ENCODE measurements around the gene SH3D19. TPM values are rescaled to one million over a fixed set of nuclear protein-coding genes. Genes with fewer than 3 reads are reported as not detected.

The SH3D19 gene, protein sequence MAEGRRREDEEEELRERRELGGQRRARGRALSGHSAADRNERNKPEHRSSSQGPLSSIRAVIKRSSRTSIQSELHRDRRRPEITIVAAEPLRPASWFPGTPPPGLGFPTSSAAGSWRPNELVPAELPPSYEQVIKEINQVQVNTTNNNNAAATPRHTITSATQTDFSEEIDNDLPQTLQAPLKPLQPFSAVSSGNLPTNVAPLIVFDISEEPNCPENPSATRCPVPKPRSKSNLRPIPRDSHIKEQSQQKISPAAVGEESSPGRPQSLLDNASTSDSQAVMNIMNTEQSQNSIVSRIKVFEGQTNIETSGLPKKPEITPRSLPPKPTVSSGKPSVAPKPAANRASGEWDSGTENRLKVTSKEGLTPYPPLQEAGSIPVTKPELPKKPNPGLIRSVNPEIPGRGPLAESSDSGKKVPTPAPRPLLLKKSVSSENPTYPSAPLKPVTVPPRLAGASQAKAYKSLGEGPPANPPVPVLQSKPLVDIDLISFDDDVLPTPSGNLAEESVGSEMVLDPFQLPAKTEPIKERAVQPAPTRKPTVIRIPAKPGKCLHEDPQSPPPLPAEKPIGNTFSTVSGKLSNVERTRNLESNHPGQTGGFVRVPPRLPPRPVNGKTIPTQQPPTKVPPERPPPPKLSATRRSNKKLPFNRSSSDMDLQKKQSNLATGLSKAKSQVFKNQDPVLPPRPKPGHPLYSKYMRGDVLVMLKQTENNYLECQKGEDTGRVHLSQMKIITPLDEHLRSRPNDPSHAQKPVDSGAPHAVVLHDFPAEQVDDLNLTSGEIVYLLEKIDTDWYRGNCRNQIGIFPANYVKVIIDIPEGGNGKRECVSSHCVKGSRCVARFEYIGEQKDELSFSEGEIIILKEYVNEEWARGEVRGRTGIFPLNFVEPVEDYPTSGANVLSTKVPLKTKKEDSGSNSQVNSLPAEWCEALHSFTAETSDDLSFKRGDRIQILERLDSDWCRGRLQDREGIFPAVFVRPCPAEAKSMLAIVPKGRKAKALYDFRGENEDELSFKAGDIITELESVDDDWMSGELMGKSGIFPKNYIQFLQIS
- 38.5 and 45.3 TPM in 2 replicates for total RNA-seq (2014; rRNA removed)
- 18.2 TPM for polyA plus RNA-seq (2012)

DNA sequence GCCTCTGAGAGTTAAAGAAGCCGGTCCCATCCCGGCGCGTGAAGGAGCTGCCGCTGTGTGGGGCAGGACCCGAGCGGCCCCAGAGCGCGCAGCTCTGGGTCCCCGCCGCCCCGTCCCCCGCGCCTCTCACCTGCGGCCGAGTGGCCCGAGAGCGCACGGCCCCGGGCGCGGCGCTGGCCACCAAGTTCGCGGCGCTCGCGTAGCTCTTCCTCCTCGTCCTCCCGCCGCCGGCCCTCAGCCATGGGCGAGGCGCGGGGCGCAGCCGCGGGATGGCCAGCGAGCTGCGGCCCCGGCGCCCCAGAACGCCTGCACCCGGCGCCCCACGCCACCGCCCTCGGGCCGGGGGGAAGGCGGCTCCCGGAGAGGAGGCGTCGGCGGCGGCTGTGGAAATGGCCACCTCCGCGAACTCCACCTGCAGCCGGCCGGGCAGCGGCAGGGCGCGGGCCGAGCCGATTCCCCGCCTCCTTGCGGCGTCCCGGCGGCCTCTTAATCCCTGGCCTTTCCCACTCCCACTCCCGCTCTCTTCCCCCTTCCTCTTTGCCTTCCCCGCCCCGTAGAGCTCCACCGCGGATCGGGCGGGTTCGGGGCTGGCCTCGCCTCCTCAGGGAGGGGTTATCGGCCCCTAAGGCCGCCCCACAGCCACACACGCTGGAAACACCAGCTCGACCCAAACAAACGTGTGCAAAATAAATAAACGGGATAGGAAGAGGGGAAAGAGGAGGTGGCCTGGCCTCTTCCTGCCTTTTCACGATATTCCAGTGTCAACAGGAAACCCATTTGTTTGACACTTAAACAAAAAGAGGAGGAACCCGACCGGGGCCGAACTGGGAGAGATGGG lies at the start of gene SH3D19:
Gene SH3D19, minus strand, starts transcription at position 495 of the 838 bp plus-strand sequence. Its CDS starts 253 bp downstream, at position 242.
- DNase-seq (ENCODE audit: low read depth): peak; percentile 64

DNA sequence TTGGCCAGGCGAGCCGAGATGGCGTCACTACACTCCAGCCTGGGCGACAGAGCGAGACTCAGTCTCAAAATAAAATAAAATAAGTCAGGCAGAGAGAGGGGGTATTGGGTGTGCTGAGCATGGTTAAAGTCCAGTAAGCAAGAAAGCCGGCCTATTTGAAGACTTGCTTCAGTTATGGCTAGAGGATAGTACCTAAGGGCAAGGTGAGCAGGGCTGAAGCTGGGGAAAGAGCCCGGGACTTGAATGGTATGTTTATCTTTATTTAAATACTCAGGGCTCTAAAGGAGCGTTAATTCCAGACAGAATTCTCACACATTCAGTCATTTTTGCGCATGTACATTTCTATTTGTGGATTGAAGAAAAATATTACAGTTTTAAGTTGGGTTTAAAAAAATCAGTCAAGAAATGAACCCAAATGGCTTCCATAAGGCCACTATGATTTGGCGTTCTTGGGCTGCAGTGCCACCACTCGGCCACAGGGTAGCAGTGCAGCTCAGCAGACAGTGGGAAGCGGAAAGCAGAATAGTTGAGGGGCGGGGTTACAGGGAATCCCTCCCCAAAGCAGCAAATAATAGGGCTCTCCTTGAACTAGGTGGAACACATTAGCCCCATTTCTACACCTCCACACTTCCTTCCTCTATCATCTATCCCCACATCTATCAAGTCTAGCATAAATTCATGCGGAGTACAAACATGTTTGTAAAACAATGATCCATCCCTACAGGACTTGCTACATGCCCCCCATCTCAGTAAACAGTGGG lies 37.2 kb upstream of the SH3D19 start:
- DNase-seq (ENCODE audit: low read depth): peak; percentile 77

DNA sequence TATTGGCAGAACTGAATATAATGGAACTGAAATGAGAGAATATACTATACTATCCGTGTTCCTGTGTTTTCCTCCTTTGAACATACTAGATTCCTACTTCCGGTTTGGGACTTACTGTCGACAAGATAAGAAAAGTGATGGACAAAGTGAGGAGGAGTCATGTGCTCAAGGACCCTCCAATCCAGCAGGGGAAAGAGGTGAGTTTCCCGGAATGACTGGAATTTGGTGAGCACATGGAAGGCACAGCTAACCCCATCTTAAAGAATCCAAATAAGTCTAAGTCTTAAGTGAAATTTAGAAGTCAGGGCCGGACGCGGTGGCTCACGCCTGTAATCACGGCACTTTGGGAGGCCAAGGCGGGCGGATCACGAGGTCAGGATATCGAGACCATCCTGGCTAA lies 36.6 kb upstream of the SH3D19 start:
- no peak for DNase-seq (ENCODE audit: low read depth)

DNA sequence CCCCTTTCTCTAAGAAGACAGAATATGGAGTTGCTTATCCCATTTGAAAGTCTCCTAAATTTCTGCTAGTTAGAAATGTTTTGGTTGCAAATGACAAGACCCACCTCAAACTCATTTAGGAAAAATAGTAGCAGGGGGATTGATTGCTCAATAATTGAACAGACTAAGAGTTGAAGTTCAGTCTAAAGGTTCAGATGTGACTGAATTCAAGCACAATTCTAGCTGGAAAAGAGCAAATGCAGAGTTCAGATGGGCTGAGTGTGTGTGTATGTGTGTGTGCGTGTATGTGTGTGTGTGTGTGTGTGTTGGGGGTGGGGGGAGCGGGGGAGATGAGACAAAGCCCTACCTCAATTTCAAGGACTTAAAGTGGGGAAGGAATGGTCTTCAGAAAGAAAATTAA lies 35.7 kb upstream of the SH3D19 start:
- DNase-seq (ENCODE audit: low read depth): no peak

DNA sequence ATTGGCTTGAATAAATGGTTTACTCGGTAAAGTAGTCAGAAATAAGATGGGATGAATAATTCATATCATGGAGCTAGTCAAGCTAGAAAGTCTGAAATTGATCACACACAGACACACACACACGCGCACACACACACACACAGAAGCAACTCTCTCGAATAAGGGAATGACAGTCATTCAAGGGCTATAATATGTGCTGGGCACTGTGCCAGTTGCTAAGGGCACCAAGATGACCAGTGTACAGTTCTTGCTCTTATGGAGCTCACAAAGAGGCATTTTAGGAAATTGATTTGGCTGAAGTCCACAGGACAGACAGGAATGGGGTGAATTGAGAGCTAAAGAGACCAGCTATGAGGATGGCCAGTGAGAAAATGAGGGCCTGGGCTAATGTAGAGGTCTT lies 34.2 kb upstream of the SH3D19 start:
- DNase-seq (ENCODE audit: low read depth): no peak

DNA sequence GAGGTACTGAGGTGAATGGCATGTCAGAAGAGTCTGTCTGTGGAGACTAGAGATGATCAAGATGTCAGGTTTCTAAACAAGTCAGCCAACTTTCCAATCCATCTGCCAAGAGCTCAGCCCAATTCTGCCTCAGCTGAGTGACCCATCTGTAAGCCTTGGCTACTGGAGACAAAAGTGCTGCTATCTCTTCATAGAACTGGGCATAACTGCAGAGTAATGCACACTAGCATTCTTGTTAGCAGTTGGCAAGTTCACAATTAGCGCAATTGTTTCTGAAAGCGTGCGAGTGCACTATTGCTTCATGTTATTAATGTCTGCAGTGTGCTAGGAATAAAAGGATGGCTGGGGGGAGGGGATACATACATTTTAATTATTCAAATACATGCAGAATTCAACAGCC lies 32.9 kb upstream of the SH3D19 start:
- no peak for DNase-seq (ENCODE audit: low read depth)

DNA sequence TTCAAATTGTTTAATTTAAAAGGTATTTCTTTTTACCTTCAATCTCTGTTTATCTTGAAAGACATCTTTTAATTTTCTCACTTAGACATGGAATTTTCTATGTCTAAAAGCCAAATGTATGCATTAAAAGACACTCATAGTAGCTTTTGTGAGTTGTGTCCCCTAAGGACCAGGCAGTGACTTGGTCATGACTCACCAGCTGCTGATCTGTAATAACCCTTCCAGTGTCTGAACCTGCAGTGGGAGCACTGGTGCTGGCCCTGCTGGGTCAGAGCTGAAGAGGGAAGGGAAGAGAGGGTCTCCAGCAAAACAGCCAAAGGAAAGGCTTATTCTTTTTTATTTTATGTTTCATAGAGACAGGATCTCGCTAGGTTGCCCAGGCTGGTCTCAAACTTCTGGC lies 31.1 kb upstream of the SH3D19 start:
- DNase-seq (ENCODE audit: low read depth): peak; percentile 59

DNA sequence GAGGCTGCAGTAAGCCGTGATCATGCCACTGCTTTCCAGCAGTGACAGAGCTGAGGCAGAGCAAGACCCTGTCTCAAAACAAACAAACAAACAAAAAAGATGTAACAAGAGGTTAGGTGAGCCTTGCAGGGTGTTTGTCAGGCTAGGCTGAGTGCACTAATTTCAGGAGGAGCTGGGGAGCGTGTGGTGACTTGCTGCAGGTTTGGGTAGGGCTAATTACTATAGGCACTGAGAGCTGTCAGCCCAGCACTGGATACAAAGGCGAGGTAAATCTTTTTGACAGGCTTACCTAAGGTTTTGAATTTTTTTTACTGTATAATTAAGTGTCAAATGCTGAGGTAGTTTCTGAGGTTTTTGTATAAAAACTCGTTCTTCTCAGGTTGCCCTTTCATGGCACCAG lies 29.8 kb upstream of the SH3D19 start:
- DNase-seq (ENCODE audit: low read depth): no peak

DNA sequence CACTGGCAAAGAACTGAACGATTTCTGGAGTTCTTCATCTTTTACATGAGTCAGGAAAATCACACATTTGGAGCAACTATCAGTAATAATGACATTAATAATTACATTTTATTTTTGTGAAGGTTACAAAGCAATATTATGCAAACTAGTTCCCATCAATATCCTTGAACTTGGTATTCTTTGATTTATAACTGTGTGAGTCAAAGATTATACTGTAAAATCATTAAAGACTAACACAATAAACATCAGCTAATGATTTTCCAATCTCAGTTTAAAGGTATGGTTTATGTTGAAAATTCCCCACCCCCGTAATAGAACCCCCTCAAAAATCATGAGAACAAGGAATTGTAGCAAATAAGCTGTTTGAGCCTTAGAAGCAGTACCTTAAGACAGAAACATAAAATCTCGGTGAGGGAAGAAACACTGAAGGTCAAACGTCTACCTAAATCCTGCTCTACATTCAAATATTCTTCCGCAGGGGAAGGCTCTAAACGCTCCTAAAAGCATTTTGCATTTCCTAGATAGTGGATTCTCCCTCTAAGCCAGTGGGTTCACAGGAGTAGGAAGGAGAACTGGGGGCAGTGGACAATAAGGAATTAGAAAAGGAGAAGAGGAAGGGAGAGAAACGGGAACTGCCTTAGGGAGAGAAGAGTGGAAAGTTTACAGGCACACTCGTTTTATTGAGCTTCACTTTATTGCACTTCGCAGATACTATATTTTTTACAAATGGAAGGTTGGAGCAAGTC lies 22.3 kb upstream of the SH3D19 start:
- DNase-seq (ENCODE audit: low read depth): no peak

DNA sequence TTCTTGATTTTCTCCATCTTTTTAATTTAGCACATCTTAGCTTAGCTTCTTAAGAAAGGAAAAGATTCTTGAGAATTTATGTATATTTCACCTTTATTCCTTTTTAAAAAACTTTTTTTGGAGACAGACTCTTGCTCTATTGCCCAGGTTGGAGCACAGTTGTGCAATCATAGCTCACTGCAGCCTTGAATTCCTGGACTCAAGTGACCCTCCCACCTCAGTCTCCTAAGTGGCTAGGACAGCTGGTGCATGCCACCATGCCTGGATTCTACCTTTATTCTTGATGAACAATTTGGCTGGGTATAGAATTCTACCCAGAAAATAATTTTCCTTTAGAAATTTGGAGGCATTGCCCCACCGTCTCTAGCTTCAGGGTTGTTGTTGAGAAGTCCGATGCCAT lies 19.5 kb upstream of the SH3D19 start:
- DNase-seq (ENCODE audit: low read depth): no peak

DNA sequence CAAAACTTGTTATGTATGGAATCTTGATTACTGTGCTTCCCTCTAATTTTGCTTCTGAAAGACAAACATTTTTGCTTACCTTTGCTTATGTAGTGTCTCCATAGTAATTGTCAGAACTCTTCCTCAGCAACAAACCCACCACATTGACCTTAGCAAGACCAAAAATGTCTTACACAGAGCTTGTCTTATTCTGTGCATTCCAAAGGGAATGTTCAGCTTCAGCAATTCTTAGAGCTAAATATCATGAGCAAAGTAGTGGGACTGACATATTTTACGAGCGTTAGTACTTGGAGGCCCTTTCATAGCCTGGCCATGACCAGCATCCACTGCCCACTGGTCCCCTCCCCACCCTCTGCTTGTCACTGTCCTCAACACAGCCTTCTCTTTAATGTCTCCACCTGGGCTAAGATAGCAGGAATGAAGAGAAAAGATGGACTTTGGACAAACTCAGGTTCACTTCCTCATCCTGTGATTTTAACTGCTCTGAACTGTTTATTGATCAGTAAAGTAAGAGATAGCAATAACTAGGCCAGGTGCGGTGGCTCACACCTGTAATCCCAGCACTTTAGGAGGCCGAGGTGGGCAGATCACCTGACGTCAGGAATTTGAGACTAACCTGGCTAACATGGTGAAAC lies 15.5 kb upstream of the SH3D19 start:
- DNase-seq (ENCODE audit: low read depth): no peak

DNA sequence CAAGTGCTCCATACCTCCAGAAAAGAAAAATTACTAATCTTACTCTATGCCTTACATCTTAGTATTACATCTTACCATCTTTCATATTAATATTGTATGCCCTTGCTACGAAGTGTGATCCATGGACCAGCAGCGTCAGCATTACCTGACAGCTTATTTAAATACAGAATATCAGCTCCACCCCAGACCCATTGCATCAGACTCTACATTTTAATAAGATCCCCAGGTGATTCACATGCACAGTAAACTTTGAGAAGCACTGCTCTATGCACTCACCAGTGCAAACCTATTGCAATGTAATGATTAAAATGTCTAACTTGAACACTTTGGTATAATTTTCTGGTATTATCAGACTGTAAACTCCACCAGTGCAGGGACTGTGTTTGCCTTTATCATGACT lies 14.1 kb upstream of the SH3D19 start:
- no peak for DNase-seq (ENCODE audit: low read depth)

DNA sequence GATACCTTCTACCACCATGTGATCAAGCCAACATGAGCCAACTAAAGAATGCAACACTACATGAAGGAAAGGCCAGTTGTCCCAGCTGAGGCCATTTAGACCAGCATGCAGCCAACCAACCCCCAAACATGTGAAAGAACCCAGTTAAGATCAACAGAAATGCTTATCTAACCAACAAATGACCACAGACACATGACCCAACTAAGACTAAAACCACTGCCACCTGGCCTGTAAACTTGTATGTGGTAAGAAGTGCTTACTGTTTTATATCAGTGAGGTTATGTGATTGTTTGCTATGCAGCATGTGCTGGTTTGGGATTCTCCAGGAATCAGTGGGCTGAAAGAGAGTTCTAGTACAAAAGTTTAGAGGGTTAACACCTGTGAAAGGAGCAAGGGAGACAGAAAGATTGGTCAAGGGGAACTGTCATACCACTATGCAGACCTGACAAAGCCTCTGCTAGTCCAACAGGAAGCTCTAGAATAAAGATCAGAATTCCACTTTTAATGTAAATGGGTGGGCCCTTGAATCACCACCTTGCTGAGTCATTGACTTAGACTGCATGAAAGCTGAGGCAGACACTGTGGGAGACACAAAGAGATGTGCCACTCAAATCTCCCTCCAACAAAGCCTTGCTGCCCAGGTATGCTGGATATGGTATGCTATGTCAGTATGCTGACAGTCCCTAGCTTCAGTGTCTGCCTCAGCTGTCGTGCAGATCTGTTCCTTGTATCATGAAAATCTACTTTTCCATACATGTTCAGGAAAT lies 6.1 kb upstream of the SH3D19 start:
- no peak for DNase-seq (ENCODE audit: low read depth)

DNA sequence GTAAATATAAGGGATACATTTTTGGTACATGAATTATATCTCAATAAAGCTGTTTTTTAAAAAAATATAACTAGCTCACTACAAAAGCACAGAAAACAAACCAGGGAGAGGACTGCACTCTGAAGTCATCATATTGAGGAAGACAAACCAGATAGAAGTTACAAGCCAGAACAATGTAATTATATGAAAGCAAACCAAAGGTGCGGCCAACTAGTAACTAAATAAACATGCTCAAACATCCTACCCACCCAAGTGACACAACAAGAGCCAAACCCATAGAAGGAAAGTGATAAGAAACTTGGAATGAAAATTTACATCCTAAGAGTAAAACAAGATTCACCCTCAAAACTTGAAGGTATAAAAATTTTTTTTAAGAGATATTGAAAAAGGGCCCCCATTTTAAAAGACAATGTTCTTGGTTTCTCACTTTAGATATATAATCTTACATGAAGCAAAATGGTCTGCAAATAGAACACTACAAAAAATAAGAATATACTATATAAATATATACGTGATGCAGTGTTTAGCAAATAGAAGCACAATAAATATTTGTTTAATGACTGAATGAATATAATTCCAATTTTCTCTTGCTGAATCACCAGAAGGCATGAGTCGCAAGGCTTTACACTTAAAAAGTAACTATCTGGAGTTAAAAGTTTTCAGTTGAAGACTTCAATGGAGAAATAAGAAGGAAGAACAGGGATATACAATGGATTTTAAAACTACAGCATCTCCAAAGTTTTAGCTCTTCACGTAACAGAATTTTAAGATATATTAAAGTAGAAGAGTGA lies 4.0 kb upstream of the SH3D19 start:
- DNase-seq (ENCODE audit: low read depth): peak; percentile 22

DNA sequence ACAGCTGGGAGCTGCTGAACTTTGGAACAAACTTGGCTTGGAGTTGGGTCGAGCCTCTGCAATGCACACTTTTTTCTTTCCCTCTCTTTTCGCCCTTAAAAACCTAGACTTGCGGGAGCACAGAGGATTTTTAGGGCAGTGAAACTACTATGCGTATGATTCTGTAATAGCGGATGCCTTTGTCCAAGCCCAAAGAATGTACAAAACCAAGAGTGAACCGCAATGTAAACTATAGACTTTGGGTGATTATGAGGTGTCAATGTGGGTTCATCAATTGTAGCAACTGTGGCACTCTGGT lies 493 bp upstream of the SH3D19 start:
- DNase-seq (ENCODE audit: low read depth): no peak

DNA sequence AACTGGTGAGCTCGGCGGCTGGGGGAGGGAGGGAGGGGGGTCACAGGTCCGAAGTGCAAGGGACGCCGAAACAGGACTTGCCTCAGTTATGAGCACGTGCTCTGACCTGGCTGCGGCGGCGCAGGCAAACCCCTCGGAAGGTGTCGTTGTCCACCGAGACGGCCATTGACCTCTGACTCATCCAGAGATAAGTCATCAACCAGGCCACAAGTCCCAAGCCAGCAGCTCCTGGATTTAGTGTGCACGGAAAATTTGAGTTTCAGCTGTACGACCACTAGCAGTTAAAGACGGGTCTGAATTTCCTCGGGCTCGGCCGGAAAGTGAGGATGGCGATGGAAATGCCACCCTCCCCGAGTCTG lies 674 bp downstream of the SH3D19 start:
- DNase-seq (ENCODE audit: low read depth): peak; percentile 75

DNA sequence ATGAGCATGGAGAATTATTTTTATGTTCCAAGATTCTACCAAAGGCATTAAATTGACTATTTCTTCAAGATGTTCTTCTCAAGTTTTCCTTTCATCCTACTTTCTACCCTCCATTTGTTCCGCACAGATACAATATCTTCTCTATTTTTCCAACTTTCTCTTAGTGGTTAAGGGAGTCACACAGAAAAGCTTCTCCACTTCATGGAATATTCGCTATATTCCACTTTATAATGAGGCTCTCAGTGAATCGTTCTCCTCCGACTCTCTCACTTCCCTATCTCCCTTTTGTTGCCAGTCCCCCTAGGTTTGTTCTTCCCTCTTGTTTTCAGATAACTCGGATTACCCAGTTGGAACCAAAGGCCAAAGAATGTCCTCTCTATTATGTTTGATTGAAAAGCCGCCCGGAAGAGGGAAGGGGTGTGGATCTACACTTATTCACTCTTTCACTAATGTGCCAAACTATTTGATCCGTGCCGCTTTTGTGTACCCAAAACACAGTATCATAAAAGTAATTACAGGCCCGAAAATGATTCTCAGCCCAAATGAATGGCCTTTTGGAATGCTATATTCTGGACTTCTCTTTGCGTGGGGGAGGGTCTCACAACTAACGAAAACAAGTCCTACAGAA lies 1.2 kb downstream of the SH3D19 start:
- DNase-seq (ENCODE audit: low read depth): no peak

DNA sequence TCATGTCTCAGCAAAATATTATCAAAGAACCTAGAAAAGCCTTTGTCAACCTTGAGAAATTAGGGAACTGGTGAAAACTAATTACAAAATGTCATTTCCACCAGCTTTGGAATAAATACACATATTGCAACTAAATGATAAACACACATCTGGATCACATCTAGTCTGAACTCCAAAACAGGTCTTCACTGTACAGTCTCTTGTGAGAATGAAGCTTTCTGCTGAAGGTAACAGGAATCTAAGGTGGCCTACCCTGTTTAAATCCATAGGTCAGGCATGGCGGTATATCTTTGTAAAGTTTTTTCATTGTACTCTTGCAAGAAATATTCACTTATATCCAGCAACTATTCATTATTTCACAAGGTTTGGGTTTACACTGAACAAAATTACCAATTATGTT lies 1.7 kb downstream of the SH3D19 start:
- DNase-seq (ENCODE audit: low read depth): no peak

Data from LHCN-M2 (cell line).